ENCODE data around the gene SMCO1.

- TF ChIP-seq EP300 (IDR thresholded peaks at IDR 0.05): no peak
- no peak for TF ChIP-seq POLR2A (IDR thresholded peaks at IDR 0.05)
Observed at GRCh38 chr3:196477678-196478077, 37.5 kb downstream of the SMCO1 start.

Measured in gastroesophageal sphincter (tissue), 2 donors.